NCI-H2029 treated with DMSO at 0.1 percent for 48 hours (cell line): ENCODE results near the gene TFR2.

ENCODE experiments used
- DNase-seq: peaks from one replicate; lab custom pipeline; 2025; lab: John Stamatoyannopoulos, UW

The TFR2 gene

GRCh38 chr7:100572949-100573675, 68.2 kb downstream of the TFR2 start:
- no peak for DNase-seq

GRCh38 chr7:100572281-100572948, 68.9 kb downstream of the TFR2 start:
- no peak for DNase-seq

- no peak for DNase-seq
Observed at GRCh38 chr7:100571829-100572116, 69.6 kb downstream of the TFR2 start.

- DNase-seq, result no peak
Observed at GRCh38 chr7:100570954-100571828, 70.2 kb downstream of the TFR2 start.
